ENCODE measurements around the gene PRR19.

- TF ChIP-seq, protein P1, sequence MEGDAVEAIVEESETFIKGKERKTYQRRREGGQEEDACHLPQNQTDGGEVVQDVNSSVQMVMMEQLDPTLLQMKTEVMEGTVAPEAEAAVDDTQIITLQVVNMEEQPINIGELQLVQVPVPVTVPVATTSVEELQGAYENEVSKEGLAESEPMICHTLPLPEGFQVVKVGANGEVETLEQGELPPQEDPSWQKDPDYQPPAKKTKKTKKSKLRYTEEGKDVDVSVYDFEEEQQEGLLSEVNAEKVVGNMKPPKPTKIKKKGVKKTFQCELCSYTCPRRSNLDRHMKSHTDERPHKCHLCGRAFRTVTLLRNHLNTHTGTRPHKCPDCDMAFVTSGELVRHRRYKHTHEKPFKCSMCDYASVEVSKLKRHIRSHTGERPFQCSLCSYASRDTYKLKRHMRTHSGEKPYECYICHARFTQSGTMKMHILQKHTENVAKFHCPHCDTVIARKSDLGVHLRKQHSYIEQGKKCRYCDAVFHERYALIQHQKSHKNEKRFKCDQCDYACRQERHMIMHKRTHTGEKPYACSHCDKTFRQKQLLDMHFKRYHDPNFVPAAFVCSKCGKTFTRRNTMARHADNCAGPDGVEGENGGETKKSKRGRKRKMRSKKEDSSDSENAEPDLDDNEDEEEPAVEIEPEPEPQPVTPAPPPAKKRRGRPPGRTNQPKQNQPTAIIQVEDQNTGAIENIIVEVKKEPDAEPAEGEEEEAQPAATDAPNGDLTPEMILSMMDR (conservative IDR thresholded peaks at IDR 0.05; ENCODE audit: low read depth, low read length): no peak
- TF ChIP-seq EZH2 (IDR thresholded peaks at IDR 0.05; ENCODE audit: low read length, unreplicated experiment): no peak
- TF ChIP-seq EZH2phosphoT487 (IDR thresholded peaks at IDR 0.05; ENCODE audit: borderline replicate concordance, low read length): no peak
Measured at GRCh38 chr19:42285541-42285941, 16.4 kb upstream of the PRR19 start.

Data from PC-3 (cell line).